Measurements from ENCODE around the gene TTC32. TPM values are rescaled to one million over a fixed set of nuclear protein-coding genes. Genes with fewer than 3 reads are reported as not detected.

TTC32 gene
- total RNA-seq, 1 experiment from 2014 or later, result 9.9 TPM

GRCh38 chr2:19902216-19902740 lies 495 bp upstream of the TTC32 start:
- Mint-ChIP-seq H3K27me3 (ENCODE audit: low read depth) (no peaks in the 10 kb centered on the region), H3K27ac (peak overlapping the region; percentile 98), H3K36me3 (no peaks in the 10 kb centered on the region), H3K4me3 (peak overlapping the region; percentile 98), H3K4me1 (peaks cover 15% of the 10 kb centered on the region), H3K9me3 (no peaks in the 10 kb centered on the region)
- TF ChIP-seq ZNF219 (CRISPR knock-in tag; IDR thresholded peaks at IDR 0.05; ENCODE audit: borderline replicate concordance) (no peak), NFYB (CRISPR knock-in tag; conservative IDR thresholded peaks at IDR 0.05; ENCODE audit: low read depth) (no peak), ZNF138 (CRISPR knock-in tag; conservative IDR thresholded peaks at IDR 0.05) (no peak), RELA (CRISPR knock-in tag; IDR thresholded peaks at IDR 0.05; ENCODE audit: borderline replicate concordance) (no peak), CBFB (CRISPR knock-in tag; IDR thresholded peaks at IDR 0.05; ENCODE audit: low read depth) (no peak), E2F4 (CRISPR knock-in tag; IDR thresholded peaks at IDR 0.05; ENCODE audit: borderline replicate concordance, low read depth) (no peak), FOXK1 (CRISPR knock-in tag; IDR thresholded peaks at IDR 0.05) (no peak), ATF6 (CRISPR knock-in tag; IDR thresholded peaks at IDR 0.05) (no peak), ZSCAN18 (CRISPR knock-in tag; IDR thresholded peaks at IDR 0.05) (no peak), OVOL2 (CRISPR knock-in tag; IDR thresholded peaks at IDR 0.05; ENCODE audit: borderline replicate concordance) (no peak), ZNF425 (CRISPR knock-in tag; conservative IDR thresholded peaks at IDR 0.05) (no peak), TP53 (CRISPR knock-in tag; IDR thresholded peaks at IDR 0.05) (no peak)
- TF ChIP-seq, protein P1, sequence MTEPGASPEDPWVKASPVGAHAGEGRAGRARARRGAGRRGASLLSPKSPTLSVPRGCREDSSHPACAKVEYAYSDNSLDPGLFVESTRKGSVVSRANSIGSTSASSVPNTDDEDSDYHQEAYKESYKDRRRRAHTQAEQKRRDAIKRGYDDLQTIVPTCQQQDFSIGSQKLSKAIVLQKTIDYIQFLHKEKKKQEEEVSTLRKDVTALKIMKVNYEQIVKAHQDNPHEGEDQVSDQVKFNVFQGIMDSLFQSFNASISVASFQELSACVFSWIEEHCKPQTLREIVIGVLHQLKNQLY (CRISPR knock-in tag; IDR thresholded peaks at IDR 0.05), result no peak
- TF ChIP-seq, protein P2, sequence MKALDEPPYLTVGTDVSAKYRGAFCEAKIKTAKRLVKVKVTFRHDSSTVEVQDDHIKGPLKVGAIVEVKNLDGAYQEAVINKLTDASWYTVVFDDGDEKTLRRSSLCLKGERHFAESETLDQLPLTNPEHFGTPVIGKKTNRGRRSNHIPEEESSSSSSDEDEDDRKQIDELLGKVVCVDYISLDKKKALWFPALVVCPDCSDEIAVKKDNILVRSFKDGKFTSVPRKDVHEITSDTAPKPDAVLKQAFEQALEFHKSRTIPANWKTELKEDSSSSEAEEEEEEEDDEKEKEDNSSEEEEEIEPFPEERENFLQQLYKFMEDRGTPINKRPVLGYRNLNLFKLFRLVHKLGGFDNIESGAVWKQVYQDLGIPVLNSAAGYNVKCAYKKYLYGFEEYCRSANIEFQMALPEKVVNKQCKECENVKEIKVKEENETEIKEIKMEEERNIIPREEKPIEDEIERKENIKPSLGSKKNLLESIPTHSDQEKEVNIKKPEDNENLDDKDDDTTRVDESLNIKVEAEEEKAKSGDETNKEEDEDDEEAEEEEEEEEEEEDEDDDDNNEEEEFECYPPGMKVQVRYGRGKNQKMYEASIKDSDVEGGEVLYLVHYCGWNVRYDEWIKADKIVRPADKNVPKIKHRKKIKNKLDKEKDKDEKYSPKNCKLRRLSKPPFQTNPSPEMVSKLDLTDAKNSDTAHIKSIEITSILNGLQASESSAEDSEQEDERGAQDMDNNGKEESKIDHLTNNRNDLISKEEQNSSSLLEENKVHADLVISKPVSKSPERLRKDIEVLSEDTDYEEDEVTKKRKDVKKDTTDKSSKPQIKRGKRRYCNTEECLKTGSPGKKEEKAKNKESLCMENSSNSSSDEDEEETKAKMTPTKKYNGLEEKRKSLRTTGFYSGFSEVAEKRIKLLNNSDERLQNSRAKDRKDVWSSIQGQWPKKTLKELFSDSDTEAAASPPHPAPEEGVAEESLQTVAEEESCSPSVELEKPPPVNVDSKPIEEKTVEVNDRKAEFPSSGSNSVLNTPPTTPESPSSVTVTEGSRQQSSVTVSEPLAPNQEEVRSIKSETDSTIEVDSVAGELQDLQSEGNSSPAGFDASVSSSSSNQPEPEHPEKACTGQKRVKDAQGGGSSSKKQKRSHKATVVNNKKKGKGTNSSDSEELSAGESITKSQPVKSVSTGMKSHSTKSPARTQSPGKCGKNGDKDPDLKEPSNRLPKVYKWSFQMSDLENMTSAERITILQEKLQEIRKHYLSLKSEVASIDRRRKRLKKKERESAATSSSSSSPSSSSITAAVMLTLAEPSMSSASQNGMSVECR (CRISPR knock-in tag; IDR thresholded peaks at IDR 0.05; ENCODE audit: borderline replicate concordance), result no peak
- no peak for DNase-seq (ENCODE audit: low spot score)
- POLR2A ChIA-PET, result no interaction called here
- CTCF ChIA-PET, result interaction anchor here (1.0 kb wide), 1 partner anchor 54 kb away, joined by 3 read pairs; no protein-coding TSS in a partner anchor
- ATAC-seq, result no peak
